Trophoblast cell (in vitro differentiated cells and primary cell): ENCODE results near the gene CSAG3.
"Not testable (repeated sequence)": the region's sequence is repeated elsewhere in the genome, so short reads cannot be mapped to it uniquely, and the experiment has no call there.

Source experiments
- DNase-seq, 2 donors: peaks; one replicate each; pipeline ENCODE4 v3.0.0-alpha.2; 2016
- H2AFZ ChIP-seq: 2 replicates; pipeline ENCODE4 v1.6.1; 2013; ENCODE audit warnings: low read length, moderate library complexity, mild to moderate bottlenecking; ENCODE audit not compliant: insufficient read depth, poor library complexity
- H2AK5ac ChIP-seq: 2 replicates; pipeline ENCODE4 v1.6.1; 2013; ENCODE audit warnings: mild to moderate bottlenecking, low read length
- H2BK120ac ChIP-seq: 2 replicates; pipeline ENCODE4 v1.6.1; 2013; ENCODE audit warnings: low read length, mild to moderate bottlenecking, moderate library complexity; ENCODE audit not compliant: insufficient read depth, poor library complexity
- H2BK12ac ChIP-seq: 2 replicates; pipeline ENCODE4 v1.6.1; 2013; ENCODE audit warnings: mild to moderate bottlenecking, low read length, moderate library complexity
- H2BK5ac ChIP-seq: 2 replicates; pipeline ENCODE4 v1.6.1; 2013; ENCODE audit warnings: low read length, low read depth, moderate library complexity, mild to moderate bottlenecking; ENCODE audit not compliant: poor library complexity
- H3K14ac ChIP-seq: 2 replicates; pipeline ENCODE4 v1.6.1; 2013; ENCODE audit warnings: mild to moderate bottlenecking, low read length
- H3K18ac ChIP-seq: 2 replicates; pipeline ENCODE4 v1.6.1; 2013; ENCODE audit warnings: mild to moderate bottlenecking, low read length
- H3K23ac ChIP-seq: 2 replicates; pipeline ENCODE4 v1.6.1; 2013; ENCODE audit warnings: low read length
- H3K27ac ChIP-seq: 2 replicates; pipeline ENCODE4 v1.5.1; 2013; ENCODE audit warnings: low read depth, mild to moderate bottlenecking, inconsistent platforms, low read length, moderate library complexity
- H3K27me3 ChIP-seq: 2 replicates; pipeline ENCODE4 v1.6.1; 2013; ENCODE audit warnings: inconsistent platforms, mild to moderate bottlenecking, low read length, moderate library complexity; ENCODE audit not compliant: insufficient read depth
- H3K36me3 ChIP-seq, 2 experiments: 1 replicate in 1 of 2; 2 replicates in 1 of 2; pipeline ENCODE4 v1.6.1; 2013; ENCODE audit warnings: low read length in 2 of 2, mild to moderate bottlenecking in 2 of 2, moderate library complexity in 1 of 2; ENCODE audit not compliant: insufficient read depth in 2 of 2, control insufficient read depth in 1 of 2
- H3K4ac ChIP-seq: 2 replicates; pipeline ENCODE4 v1.6.1; 2013; ENCODE audit warnings: low read depth, mild to moderate bottlenecking, low read length, moderate library complexity
- H3K4me1 ChIP-seq, 2 experiments: 1 replicate in 1 of 2; 2 replicates in 1 of 2; pipeline ENCODE4 v1.6.1; 2013; ENCODE audit warnings: low read length in 2 of 2, mild to moderate bottlenecking in 2 of 2, moderate library complexity in 1 of 2; ENCODE audit not compliant: insufficient read depth in 2 of 2, control insufficient read depth in 1 of 2
- H3K4me2 ChIP-seq: 2 replicates; pipeline ENCODE4 v1.6.1; 2013; ENCODE audit warnings: inconsistent platforms, mild to moderate bottlenecking, low read length, moderate library complexity
- H3K4me3 ChIP-seq: 2 replicates; pipeline ENCODE4 v1.5.1; 2013; ENCODE audit warnings: mild to moderate bottlenecking, low read depth, low read length, inconsistent platforms
- H3K79me1 ChIP-seq: one replicate; pipeline ENCODE4 v1.6.1; 2013; ENCODE audit warnings: low read length
- H3K79me2 ChIP-seq: 2 replicates; pipeline ENCODE4 v1.6.1; 2013; ENCODE audit warnings: low read length, mild to moderate bottlenecking; ENCODE audit not compliant: control insufficient read depth, insufficient read depth, poor library complexity
- H3K9ac ChIP-seq: 2 replicates; pipeline ENCODE4 v1.6.1; 2013; ENCODE audit warnings: mild to moderate bottlenecking, low read length
- H3K9me3 ChIP-seq: 2 replicates; pipeline ENCODE4 v1.6.1; 2013; ENCODE audit warnings: low read depth, mild to moderate bottlenecking, control low read depth, inconsistent platforms, low read length; ENCODE audit not compliant: insufficient read depth
- H4K12ac ChIP-seq: 2 replicates; pipeline ENCODE4 v1.6.1; 2013; ENCODE audit warnings: low read depth, mild to moderate bottlenecking, low read length, moderate library complexity
- H4K8ac ChIP-seq: 2 replicates; pipeline ENCODE4 v1.6.1; 2013; ENCODE audit warnings: low read depth, mild to moderate bottlenecking, low read length, moderate library complexity
- H4K91ac ChIP-seq: one replicate; pipeline ENCODE4 v1.6.1; 2013; ENCODE audit warnings: low read depth, mild to moderate bottlenecking, low read length, moderate library complexity
- WGBS: extraction: QIAGEN DNeasy Blood & Tissue Kit; methylation state at CpG from one replicate; pipeline ENCODE4 v1.1.7; 2013; ENCODE audit warnings: missing lambda C conversion rate; ENCODE audit not compliant: insufficient read length, insufficient coverage; ENCODE audit errors: extremely low coverage; 5-methylcytosine and 5-hydroxymethylcytosine counted together

CSAG3 gene

GRCh38 chrX:152733261-152733975 is 25.6 kb upstream of the CSAG3 start, which contains the start of the genes CSAG1 and MAGEA12:
Gene CSAG1, minus strand, starts transcription at chrX:152733721. Its CDS starts 1,261 bp downstream, at chrX:152732460.
Gene MAGEA12, plus strand, starts transcription at chrX:152733757. Its CDS starts 2,405 bp downstream, at chrX:152736162.
- H2AK5ac ChIP-seq, result no peak within 1 kb of the TSS
- H3K27me3 ChIP-seq, result no peaks in the 10 kb centered on the region
- no peak within 1 kb of the TSS for H4K8ac ChIP-seq
- no peak for DNase-seq
- WGBS, result no CpG with 5 or more reads among the region's 21 CpGs
- H3K79me1 ChIP-seq, result no peaks in the 10 kb centered on the region
- H4K12ac ChIP-seq, result no peak within 1 kb of the TSS
- no peak within 1 kb of the TSS for H3K4ac ChIP-seq
- H3K14ac ChIP-seq, result no peak within 1 kb of the TSS
- H3K4me3 ChIP-seq, result no peak within 1 kb of the TSS
- no peak within 1 kb of the TSS for H4K91ac ChIP-seq
- H2AFZ ChIP-seq, result no peak within 1 kb of the TSS
- H3K23ac ChIP-seq, result no peak within 1 kb of the TSS
- no peak within 1 kb of the TSS for H3K9ac ChIP-seq
- no peak within 1 kb of the TSS for H3K27ac ChIP-seq
- no peak within 1 kb of the TSS for H3K4me2 ChIP-seq
- H3K4me1 ChIP-seq, result no peaks in the 10 kb centered on the region
- no peaks in the 10 kb centered on the region for H3K9me3 ChIP-seq
- no peak within 1 kb of the TSS for H2BK12ac ChIP-seq
- H2BK120ac ChIP-seq, result no peak within 1 kb of the TSS
- no peak within 1 kb of the TSS for H3K18ac ChIP-seq
- no peaks in the 10 kb centered on the region for H3K79me2 ChIP-seq
- H3K36me3 ChIP-seq, result no peaks in the 10 kb centered on the region
- H2BK5ac ChIP-seq, result no peak within 1 kb of the TSS

GRCh38 chrX:152734143-152734858 is 24.7 kb upstream of the CSAG3 start:
- H3K27me3 ChIP-seq, H3K9me3 ChIP-seq, H3K14ac ChIP-seq, H3K79me1 ChIP-seq, H4K91ac ChIP-seq, H3K18ac ChIP-seq, H3K4ac ChIP-seq, H2BK120ac ChIP-seq, H2AK5ac ChIP-seq, H3K23ac ChIP-seq, H3K79me2 ChIP-seq, H3K4me1 ChIP-seq, H2BK5ac ChIP-seq, H3K4me3 ChIP-seq, H3K36me3 ChIP-seq, H2AFZ ChIP-seq, H3K9ac ChIP-seq, H3K4me2 ChIP-seq, DNase-seq, H4K8ac ChIP-seq, H3K27ac ChIP-seq, H4K12ac ChIP-seq, H2BK12ac ChIP-seq: not testable (repeated sequence)
- WGBS, result 100% methylated on average over 1 of the region's 22 CpGs

DNA sequence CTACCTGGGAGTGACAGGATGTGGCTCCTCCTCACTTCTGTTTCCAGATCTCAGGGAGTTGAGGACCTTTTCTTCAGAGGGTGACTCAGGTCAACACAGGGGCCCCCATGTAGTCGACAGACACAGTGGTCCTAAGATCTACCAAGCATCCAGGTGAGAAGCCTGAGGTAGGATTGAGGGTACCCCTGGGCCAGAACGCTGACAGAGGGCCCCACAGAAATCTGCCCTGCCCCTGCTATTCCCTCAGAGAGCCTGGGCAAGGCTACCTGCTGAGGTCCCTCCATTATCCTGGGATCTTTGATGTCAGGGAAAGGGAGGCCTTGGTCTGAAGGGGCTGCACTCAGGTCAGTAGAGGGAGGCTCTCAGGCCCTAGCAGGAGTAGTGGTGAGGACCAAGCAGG is 23.9 kb upstream of the CSAG3 start:
- Histone ChIP-seq H3K4me1 (no peaks in the 10 kb centered on the region), H2BK120ac (no peak overlapping the region), H3K4me2 (no peak overlapping the region), H3K23ac (no peak overlapping the region), H3K27ac (no peak overlapping the region), H3K36me3 (no peaks in the 10 kb centered on the region), H3K9me3 (no peaks in the 10 kb centered on the region), H2AFZ (no peak overlapping the region), H2BK5ac (no peak overlapping the region), H3K4ac (no peak overlapping the region), H3K14ac (no peak overlapping the region), H4K12ac (no peak overlapping the region), H3K79me1 (no peaks in the 10 kb centered on the region), H2BK12ac (no peak overlapping the region), H4K91ac (no peak overlapping the region), H3K27me3 (no peaks in the 10 kb centered on the region), H3K18ac (no peak overlapping the region), H3K9ac (no peak overlapping the region), H2AK5ac (no peak overlapping the region), H4K8ac (no peak overlapping the region), H3K4me3 (no peak overlapping the region), H3K79me2 (no peaks in the 10 kb centered on the region)
- WGBS, result no CpG with 5 or more reads among the region's 2 CpGs
- no peak for DNase-seq

GRCh38 chrX:152735860-152736511 is 23.0 kb upstream of the CSAG3 start:
- H3K79me2 ChIP-seq, result no peaks in the 10 kb centered on the region

More at GRCh38 chrX:152735860-152736511, 23.0 kb upstream of the CSAG3 start:
- H2BK5ac ChIP-seq, result no peak overlapping the region
- no peak overlapping the region for H3K23ac ChIP-seq
- no peak overlapping the region for H4K8ac ChIP-seq
- no peak overlapping the region for H3K27ac ChIP-seq
- DNase-seq, result no peak
- H2AFZ ChIP-seq, result no peak overlapping the region
- H2BK12ac ChIP-seq, result no peak overlapping the region
- WGBS, result no CpG with 5 or more reads among the region's 12 CpGs
- H2AK5ac ChIP-seq, result no peak overlapping the region
- no peak overlapping the region for H3K14ac ChIP-seq
- no peak overlapping the region for H3K4me2 ChIP-seq
- no peak overlapping the region for H3K4me3 ChIP-seq
- H4K12ac ChIP-seq, result no peak overlapping the region
- no peak overlapping the region for H4K91ac ChIP-seq
- H3K36me3 ChIP-seq, result no peaks in the 10 kb centered on the region
- no peaks in the 10 kb centered on the region for H3K4me1 ChIP-seq
- no peaks in the 10 kb centered on the region for H3K79me1 ChIP-seq
- H3K9me3 ChIP-seq, result no peaks in the 10 kb centered on the region
- H3K9ac ChIP-seq, result no peak overlapping the region
- H3K4ac ChIP-seq, result no peak overlapping the region
- H2BK120ac ChIP-seq, result no peak overlapping the region
- no peaks in the 10 kb centered on the region for H3K27me3 ChIP-seq
- no peak overlapping the region for H3K18ac ChIP-seq
